ENCODE measurements around the gene LRRC1.

Gene LRRC1

DNA sequence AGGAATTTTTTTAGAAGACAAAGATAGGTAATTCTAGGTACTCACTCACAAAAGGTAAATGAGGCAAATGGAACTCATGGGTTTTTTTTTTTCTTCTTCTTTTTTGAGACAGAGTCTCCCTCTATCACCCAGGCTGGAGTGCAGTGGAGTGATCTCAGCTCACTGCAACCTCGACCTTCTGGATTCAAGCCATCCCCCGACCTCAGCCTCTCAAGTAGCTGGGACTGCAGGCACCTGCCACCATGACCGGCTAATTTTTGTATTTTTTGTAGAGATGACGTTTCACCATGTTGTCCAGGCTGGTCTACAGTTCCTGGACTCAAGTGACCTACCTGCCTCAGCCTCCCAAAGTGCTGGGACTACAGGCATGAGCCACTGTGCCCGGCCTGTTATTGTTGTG, 126.1 kb downstream of the LRRC1 start:
- Histone ChIP-seq H2AFZ (ENCODE audit: low read depth, low read length) (no peak overlapping the region), H3K36me3 (ENCODE audit: insufficient read depth, low read length) (peaks cover 49% of the 10 kb centered on the region), H3K27ac (ENCODE audit: low read length) (no peak overlapping the region), H3K9ac (ENCODE audit: low read depth, low read length) (no peak overlapping the region), H3K4me2 (ENCODE audit: insufficient read depth, low read length) (no peak overlapping the region), H3K4me1 (ENCODE audit: insufficient read depth, low read length) (peaks cover 7% of the 10 kb centered on the region), H3K9me3 (ENCODE audit: insufficient read depth, low read length, severe bottlenecking) (no peaks in the 10 kb centered on the region), H3K79me2 (ENCODE audit: insufficient read depth, low read length) (no peaks in the 10 kb centered on the region), H3K4me3 (ENCODE audit: low read depth in 1 of 2, low read length in 2 of 2) (no peak overlapping the region), H3K27me3 (ENCODE audit: insufficient read depth, low read length, poor library complexity) (no peaks in the 10 kb centered on the region), H4K20me1 (ENCODE audit: insufficient read depth, low read length) (no peaks in the 10 kb centered on the region)
- no peak for ATAC-seq (ENCODE audit: insufficient read depth, low read depth)
- TF ChIP-seq, protein P1, sequence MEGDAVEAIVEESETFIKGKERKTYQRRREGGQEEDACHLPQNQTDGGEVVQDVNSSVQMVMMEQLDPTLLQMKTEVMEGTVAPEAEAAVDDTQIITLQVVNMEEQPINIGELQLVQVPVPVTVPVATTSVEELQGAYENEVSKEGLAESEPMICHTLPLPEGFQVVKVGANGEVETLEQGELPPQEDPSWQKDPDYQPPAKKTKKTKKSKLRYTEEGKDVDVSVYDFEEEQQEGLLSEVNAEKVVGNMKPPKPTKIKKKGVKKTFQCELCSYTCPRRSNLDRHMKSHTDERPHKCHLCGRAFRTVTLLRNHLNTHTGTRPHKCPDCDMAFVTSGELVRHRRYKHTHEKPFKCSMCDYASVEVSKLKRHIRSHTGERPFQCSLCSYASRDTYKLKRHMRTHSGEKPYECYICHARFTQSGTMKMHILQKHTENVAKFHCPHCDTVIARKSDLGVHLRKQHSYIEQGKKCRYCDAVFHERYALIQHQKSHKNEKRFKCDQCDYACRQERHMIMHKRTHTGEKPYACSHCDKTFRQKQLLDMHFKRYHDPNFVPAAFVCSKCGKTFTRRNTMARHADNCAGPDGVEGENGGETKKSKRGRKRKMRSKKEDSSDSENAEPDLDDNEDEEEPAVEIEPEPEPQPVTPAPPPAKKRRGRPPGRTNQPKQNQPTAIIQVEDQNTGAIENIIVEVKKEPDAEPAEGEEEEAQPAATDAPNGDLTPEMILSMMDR (IDR thresholded peaks at IDR 0.05; ENCODE audit: borderline replicate concordance, extremely low read depth, low read length, poor library complexity, severe bottlenecking), result no peak
- TF ChIP-seq EZH2 (IDR thresholded peaks at IDR 0.05; ENCODE audit: borderline replicate concordance, low read depth, low read length, severe bottlenecking), result no peak
- DNase-seq, result no peak

GRCh38 chr6:53921639-53922038, 126.8 kb downstream of the LRRC1 start:
- no peak for DNase-seq
- TF ChIP-seq, protein P1 (IDR thresholded peaks at IDR 0.05; ENCODE audit: borderline replicate concordance, extremely low read depth, low read length, poor library complexity, severe bottlenecking), result no peak
- no peak for TF ChIP-seq EZH2 (IDR thresholded peaks at IDR 0.05; ENCODE audit: borderline replicate concordance, low read depth, low read length, severe bottlenecking)
- no peak overlapping the region for H3K27ac ChIP-seq (ENCODE audit: low read length)
- peaks cover 45% of the 10 kb centered on the region for H3K36me3 ChIP-seq (ENCODE audit: insufficient read depth, low read length)
- no peak overlapping the region for H3K4me2 ChIP-seq (ENCODE audit: insufficient read depth, low read length)
- no peak overlapping the region for H3K9ac ChIP-seq (ENCODE audit: low read depth, low read length)
- no peaks in the 10 kb centered on the region for H3K9me3 ChIP-seq (ENCODE audit: insufficient read depth, low read length, severe bottlenecking)
- no peak overlapping the region for H2AFZ ChIP-seq (ENCODE audit: low read depth, low read length)
- no peaks in the 10 kb centered on the region for H4K20me1 ChIP-seq (ENCODE audit: insufficient read depth, low read length)
- H3K79me2 ChIP-seq (ENCODE audit: insufficient read depth, low read length), result no peaks in the 10 kb centered on the region
- ATAC-seq (ENCODE audit: insufficient read depth, low read depth), result no peak
- no peak overlapping the region for H3K4me3 ChIP-seq (ENCODE audit: low read depth in 1 of 2, low read length in 2 of 2)
- H3K4me1 ChIP-seq (ENCODE audit: insufficient read depth, low read length), result peaks cover 14% of the 10 kb centered on the region
- no peaks in the 10 kb centered on the region for H3K27me3 ChIP-seq (ENCODE audit: insufficient read depth, low read length, poor library complexity)

- TF ChIP-seq EZH2 (IDR thresholded peaks at IDR 0.05; ENCODE audit: borderline replicate concordance, low read depth, low read length, severe bottlenecking), result no peak
- TF ChIP-seq, protein P1 (IDR thresholded peaks at IDR 0.05; ENCODE audit: borderline replicate concordance, extremely low read depth, low read length, poor library complexity, severe bottlenecking), result no peak
- Histone ChIP-seq H3K4me2 (ENCODE audit: insufficient read depth, low read length) (no peak overlapping the region), H3K4me1 (ENCODE audit: insufficient read depth, low read length) (peaks cover 22% of the 10 kb centered on the region), H2AFZ (ENCODE audit: low read depth, low read length) (no peak overlapping the region), H3K9me3 (ENCODE audit: insufficient read depth, low read length, severe bottlenecking) (no peaks in the 10 kb centered on the region), H3K79me2 (ENCODE audit: insufficient read depth, low read length) (no peaks in the 10 kb centered on the region), H4K20me1 (ENCODE audit: insufficient read depth, low read length) (no peaks in the 10 kb centered on the region), H3K27me3 (ENCODE audit: insufficient read depth, low read length, poor library complexity) (no peaks in the 10 kb centered on the region), H3K9ac (ENCODE audit: low read depth, low read length) (no peak overlapping the region), H3K27ac (ENCODE audit: low read length) (no peak overlapping the region), H3K36me3 (ENCODE audit: insufficient read depth, low read length) (peaks cover 37% of the 10 kb centered on the region), H3K4me3 (ENCODE audit: low read depth in 1 of 2, low read length in 2 of 2) (no peak overlapping the region)
- DNase-seq, result no peak
- no peak for ATAC-seq (ENCODE audit: insufficient read depth, low read depth)
Observed at GRCh38 chr6:53922539-53922981, 127.8 kb downstream of the LRRC1 start.

DNA sequence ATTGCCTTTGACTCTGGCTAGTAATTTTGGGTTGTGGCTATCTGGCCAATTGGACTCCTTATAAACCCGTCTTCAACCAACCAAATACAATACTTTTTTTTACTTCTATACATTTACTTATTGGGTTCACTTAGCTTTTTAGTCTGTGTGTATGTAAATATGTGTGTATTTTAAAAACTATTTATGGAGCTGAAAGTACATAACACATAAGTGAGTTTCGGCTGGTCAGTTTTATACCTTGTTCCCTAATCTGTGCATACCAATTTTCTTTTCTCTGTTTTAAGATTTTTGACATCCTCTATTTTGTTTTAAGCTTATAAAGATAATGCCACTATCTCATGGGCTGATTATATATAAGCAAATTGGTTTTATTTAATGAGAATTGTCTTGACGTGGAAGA, 129.5 kb downstream of the LRRC1 start:
- H3K9me3 ChIP-seq (ENCODE audit: insufficient read depth, low read length, severe bottlenecking), result no peaks in the 10 kb centered on the region
- peaks cover 25% of the 10 kb centered on the region for H3K4me1 ChIP-seq (ENCODE audit: insufficient read depth, low read length)
- H2AFZ ChIP-seq (ENCODE audit: low read depth, low read length), result no peak overlapping the region
- no peak overlapping the region for H3K9ac ChIP-seq (ENCODE audit: low read depth, low read length)
- DNase-seq (no peak), ATAC-seq (ENCODE audit: insufficient read depth, low read depth) (no peak)
- peaks cover 29% of the 10 kb centered on the region for H3K36me3 ChIP-seq (ENCODE audit: insufficient read depth, low read length)
- no peaks in the 10 kb centered on the region for H4K20me1 ChIP-seq (ENCODE audit: insufficient read depth, low read length)
- H3K27me3 ChIP-seq (ENCODE audit: insufficient read depth, low read length, poor library complexity), result no peaks in the 10 kb centered on the region
- H3K4me3 ChIP-seq (ENCODE audit: low read depth in 1 of 2, low read length in 2 of 2), result no peak overlapping the region
- no peaks in the 10 kb centered on the region for H3K79me2 ChIP-seq (ENCODE audit: insufficient read depth, low read length)
- no peak overlapping the region for H3K4me2 ChIP-seq (ENCODE audit: insufficient read depth, low read length)
- TF ChIP-seq, protein P1 (IDR thresholded peaks at IDR 0.05; ENCODE audit: borderline replicate concordance, extremely low read depth, low read length, poor library complexity, severe bottlenecking), result no peak
- TF ChIP-seq EZH2 (IDR thresholded peaks at IDR 0.05; ENCODE audit: borderline replicate concordance, low read depth, low read length, severe bottlenecking), result no peak
- no peak overlapping the region for H3K27ac ChIP-seq (ENCODE audit: low read length)

Data from DND-41 (cell line).